ENCODE measurements around the gene CACNA1B. TPM values are rescaled to one million over a fixed set of nuclear protein-coding genes. Genes with fewer than 3 reads are reported as not detected.

Gene CACNA1B
- total and polyA plus RNA-seq, 11 donors, result 0.03 to 0.25 (median 0.13) TPM

- no peaks in the 10 kb centered on the region for H3K9me3 ChIP-seq
- DNase-seq (peak in 1 of 5 donors; percentile 31), ATAC-seq (no peak)
- no peak overlapping the region for H3K27ac ChIP-seq
- H3K4me1 ChIP-seq, result no peaks in the 10 kb centered on the region
- no peaks in the 10 kb centered on the region for H3K36me3 ChIP-seq
- no peak for TF ChIP-seq CTCF (IDR thresholded peaks at IDR 0.05)
- TF ChIP-seq POLR2A (IDR thresholded peaks at IDR 0.05), result no peak
- intact Hi-C loops (cut with DNase I), result no loop called here
- H3K27me3 ChIP-seq, result peaks cover 0 to 24% (median 5%) of the 10 kb centered on the region in 9 donors
- no peak overlapping the region for H3K4me3 ChIP-seq
- 71 to 85% (median 72%) methylated on average over 9 to 16 of the region's 16 CpGs for WGBS, 4 donors
These were observed 176.6 kb downstream of the CACNA1B start for GRCh38 chr9:138053996-138054752.

- WGBS, 4 donors, result 75 to 89% (median 81%) methylated on average over 7 to 8 of the region's 8 CpGs
- Histone ChIP-seq H3K27me3 (no peaks in the 10 kb centered on the region), H3K36me3 (no peaks in the 10 kb centered on the region), H3K27ac (no peak overlapping the region), H3K4me1 (no peaks in the 10 kb centered on the region), H3K9me3 (no peaks in the 10 kb centered on the region), H3K4me3 (no peak overlapping the region)
- no peak for ATAC-seq
- DNase-seq, result peak in 1 of 5 donors; percentile 10
- intact Hi-C loops (cut with DNase I), result no loop called here
- no peak for TF ChIP-seq CTCF (IDR thresholded peaks at IDR 0.05)
- TF ChIP-seq POLR2A (IDR thresholded peaks at IDR 0.05), result no peak
These were observed 180.1 kb downstream of the CACNA1B start for GRCh38 chr9:138057726-138058125.

- TF ChIP-seq CTCF (IDR thresholded peaks at IDR 0.05) (no peak), POLR2A (IDR thresholded peaks at IDR 0.05) (no peak)
These were observed 180.6 kb downstream of the CACNA1B start for GRCh38 chr9:138058181-138058580.

GRCh38 chr9:138059196-138059595 lies 181.6 kb downstream of the CACNA1B start:
- no peak overlapping the region for H3K27ac ChIP-seq
- ATAC-seq (no peak), DNase-seq (peak in 1 of 5 donors; percentile 7)
- 79 to 86% (median 82%) methylated on average over 3 of the region's 3 CpGs for WGBS, 4 donors
- intact Hi-C loops (cut with DNase I), result no loop called here
- no peak for TF ChIP-seq POLR2A (IDR thresholded peaks at IDR 0.05)
- no peak for TF ChIP-seq CTCF (IDR thresholded peaks at IDR 0.05)
- H3K9me3 ChIP-seq, result no peaks in the 10 kb centered on the region
- H3K27me3 ChIP-seq, result peaks cover 0 to under 1% (median 0%) of the 10 kb centered on the region in 9 donors
- H3K4me1 ChIP-seq, result no peaks in the 10 kb centered on the region
- H3K36me3 ChIP-seq, result no peaks in the 10 kb centered on the region
- no peak overlapping the region for H3K4me3 ChIP-seq

More at GRCh38 chr9:138058181-138058580, 180.6 kb downstream of the CACNA1B start:
- Histone ChIP-seq H3K4me3 (no peak overlapping the region), H3K4me1 (no peaks in the 10 kb centered on the region), H3K27me3 (no peaks in the 10 kb centered on the region), H3K27ac (no peak overlapping the region), H3K9me3 (no peaks in the 10 kb centered on the region), H3K36me3 (no peaks in the 10 kb centered on the region)
- ATAC-seq, result no peak
- WGBS, 4 donors, result 82 to 96% (median 92%) methylated on average over 9 of the region's 9 CpGs
- peak in 1 of 5 donors; percentile 55 for DNase-seq
- intact Hi-C loops (cut with DNase I), result no loop called here
